ENCODE measurements around the gene APOC4.

DNA sequence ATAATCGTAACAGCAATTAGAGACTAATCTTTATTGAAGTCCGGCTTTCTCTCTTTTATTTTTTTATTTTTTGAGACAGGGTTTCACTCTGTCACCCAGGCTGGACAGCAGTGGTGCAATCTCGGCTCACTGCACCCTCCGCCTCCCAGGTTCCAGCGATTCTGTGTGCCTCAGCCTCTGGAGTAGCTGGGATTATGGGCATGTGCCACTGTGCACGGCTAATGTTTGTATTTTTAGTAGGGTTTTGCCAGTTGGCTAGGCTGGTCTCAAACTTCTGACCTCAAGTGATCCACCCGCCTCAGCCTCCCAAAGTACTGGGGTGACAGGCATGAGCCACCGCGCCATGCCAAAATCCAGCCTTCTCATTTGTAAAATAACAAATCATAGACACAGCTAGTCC, 7.5 kb downstream of the APOC4 start:
- TF ChIP-seq POLR2AphosphoS5 (IDR thresholded peaks at IDR 0.05) (no peak), POLR2A (IDR thresholded peaks at IDR 0.05) (no peak)
- TF ChIP-seq, protein P1, sequence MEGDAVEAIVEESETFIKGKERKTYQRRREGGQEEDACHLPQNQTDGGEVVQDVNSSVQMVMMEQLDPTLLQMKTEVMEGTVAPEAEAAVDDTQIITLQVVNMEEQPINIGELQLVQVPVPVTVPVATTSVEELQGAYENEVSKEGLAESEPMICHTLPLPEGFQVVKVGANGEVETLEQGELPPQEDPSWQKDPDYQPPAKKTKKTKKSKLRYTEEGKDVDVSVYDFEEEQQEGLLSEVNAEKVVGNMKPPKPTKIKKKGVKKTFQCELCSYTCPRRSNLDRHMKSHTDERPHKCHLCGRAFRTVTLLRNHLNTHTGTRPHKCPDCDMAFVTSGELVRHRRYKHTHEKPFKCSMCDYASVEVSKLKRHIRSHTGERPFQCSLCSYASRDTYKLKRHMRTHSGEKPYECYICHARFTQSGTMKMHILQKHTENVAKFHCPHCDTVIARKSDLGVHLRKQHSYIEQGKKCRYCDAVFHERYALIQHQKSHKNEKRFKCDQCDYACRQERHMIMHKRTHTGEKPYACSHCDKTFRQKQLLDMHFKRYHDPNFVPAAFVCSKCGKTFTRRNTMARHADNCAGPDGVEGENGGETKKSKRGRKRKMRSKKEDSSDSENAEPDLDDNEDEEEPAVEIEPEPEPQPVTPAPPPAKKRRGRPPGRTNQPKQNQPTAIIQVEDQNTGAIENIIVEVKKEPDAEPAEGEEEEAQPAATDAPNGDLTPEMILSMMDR (IDR thresholded peaks at IDR 0.05): no peak
